Choroid plexus epithelial cell (primary cell): ENCODE data around the gene ARHGEF33.
A peak's percentile ranks its signal among the peaks of the same experiment; 100 is the strongest.

Source experiments
- DNase-seq: peaks from one replicate; pipeline ENCODE4 v3.0.0-alpha.2; 2010; ENCODE audit warnings: low read depth
- H3K4me3 ChIP-seq: 2 replicates; pipeline ENCODE4 v1.5.1; 2011; ENCODE audit warnings: low read depth, mild to moderate bottlenecking, control low read depth, low read length, moderate library complexity
- TF ChIP-seq, protein P1 (sequence below): conservative IDR thresholded peaks from 2 replicates; pipeline ENCODE4 v1.5.1; 2011; ENCODE audit warnings: low read depth, mild to moderate bottlenecking, control low read depth, inconsistent platforms, low read length, moderate library complexity

Gene ARHGEF33

DNA sequence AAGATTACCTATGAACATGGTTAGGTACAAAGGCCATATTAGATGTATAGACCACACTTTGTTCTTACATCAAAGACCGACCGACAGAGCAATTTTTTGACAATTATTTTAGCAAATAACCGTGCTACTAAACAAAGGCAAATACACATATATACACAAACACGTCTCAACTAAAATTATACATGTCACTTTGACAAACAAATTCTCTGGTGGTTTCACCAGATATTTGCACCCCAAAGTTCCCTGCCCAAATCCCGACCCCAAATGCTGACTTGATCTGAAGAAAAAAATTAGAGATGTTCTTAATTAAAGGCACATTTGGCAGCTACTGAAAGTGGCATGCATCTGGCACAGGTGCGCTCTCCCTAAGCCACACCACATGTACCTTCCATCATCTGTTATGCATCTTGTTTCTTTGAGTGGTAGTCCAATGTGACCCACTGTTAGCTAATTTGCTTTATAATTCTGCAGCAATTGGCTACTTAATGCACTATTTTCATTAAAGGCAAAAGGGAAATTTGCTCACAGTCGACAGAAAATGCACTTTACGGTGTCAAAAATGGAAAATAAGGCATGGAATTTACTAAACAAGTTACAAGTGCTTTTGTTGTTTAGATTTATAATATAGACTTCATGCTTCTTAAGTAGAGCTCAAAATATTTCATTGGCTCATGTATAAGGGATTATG lies 92.1 kb downstream of the ARHGEF33 start:
- DNase-seq = no peak
- no peak overlapping the region for H3K4me3 ChIP-seq
- TF ChIP-seq, protein P1, sequence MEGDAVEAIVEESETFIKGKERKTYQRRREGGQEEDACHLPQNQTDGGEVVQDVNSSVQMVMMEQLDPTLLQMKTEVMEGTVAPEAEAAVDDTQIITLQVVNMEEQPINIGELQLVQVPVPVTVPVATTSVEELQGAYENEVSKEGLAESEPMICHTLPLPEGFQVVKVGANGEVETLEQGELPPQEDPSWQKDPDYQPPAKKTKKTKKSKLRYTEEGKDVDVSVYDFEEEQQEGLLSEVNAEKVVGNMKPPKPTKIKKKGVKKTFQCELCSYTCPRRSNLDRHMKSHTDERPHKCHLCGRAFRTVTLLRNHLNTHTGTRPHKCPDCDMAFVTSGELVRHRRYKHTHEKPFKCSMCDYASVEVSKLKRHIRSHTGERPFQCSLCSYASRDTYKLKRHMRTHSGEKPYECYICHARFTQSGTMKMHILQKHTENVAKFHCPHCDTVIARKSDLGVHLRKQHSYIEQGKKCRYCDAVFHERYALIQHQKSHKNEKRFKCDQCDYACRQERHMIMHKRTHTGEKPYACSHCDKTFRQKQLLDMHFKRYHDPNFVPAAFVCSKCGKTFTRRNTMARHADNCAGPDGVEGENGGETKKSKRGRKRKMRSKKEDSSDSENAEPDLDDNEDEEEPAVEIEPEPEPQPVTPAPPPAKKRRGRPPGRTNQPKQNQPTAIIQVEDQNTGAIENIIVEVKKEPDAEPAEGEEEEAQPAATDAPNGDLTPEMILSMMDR = no peak

DNA sequence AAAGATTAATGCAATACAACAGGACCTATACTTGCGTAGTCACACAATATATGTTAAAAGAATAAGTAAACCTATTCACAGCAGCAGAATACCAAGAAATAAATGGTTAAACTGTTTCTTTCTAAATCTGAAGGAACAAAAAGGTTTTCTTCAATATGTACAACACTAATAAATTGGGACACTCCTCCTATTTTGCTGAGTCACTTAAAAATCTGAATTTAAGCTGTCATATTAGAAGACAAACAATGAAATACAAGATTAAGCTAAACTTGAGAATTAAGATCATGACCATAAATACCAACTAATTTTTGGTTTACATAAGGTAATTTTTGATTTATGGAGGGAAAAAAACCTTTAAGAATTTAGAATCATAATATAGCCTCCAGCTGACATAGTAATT lies 92.8 kb downstream of the ARHGEF33 start:
- DNase-seq = no peak
- H3K4me3 ChIP-seq = no peak overlapping the region
- TF ChIP-seq, protein P1 = no peak

DNA sequence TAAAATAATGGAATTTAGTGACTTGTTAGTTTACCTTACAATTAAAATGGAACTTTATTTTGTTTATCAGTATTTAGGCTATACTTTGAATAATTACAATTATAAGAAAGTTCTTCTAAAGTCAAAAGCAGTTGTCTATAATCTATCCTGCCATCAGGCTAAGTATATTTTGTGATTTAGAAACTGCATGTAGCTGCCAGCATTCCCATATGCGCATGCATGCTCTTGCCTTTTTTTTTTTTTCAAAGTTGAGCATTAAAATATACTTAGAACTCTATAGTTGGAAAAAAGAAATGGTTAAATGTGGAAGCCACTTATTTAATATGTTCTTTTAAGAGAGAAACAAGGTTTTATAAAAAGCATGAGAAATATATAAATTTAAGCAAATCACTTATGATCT lies 99.0 kb downstream of the ARHGEF33 start:
- TF ChIP-seq, protein P1 = no peak
- H3K4me3 ChIP-seq = no peak overlapping the region
- DNase-seq = no peak

DNA sequence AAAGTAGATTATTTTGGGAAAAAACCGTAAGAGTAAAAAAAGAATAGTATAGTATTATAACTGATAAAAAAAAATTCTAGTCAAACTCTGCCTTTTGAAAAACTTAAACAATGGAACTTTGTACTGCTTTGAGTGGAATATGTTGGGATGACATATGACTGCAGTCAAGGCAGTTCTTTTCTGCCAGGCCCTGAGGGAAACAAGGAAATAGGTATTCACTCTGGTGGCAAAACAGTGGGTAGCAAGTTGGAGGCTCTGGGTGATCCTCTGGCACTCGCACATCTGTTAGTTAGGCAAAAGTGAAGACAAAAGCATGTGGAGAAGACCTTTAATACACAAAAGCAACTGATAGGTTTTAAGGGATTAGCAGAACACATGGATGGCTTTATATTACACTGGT lies 102.2 kb downstream of the ARHGEF33 start:
- no peak overlapping the region for H3K4me3 ChIP-seq
- TF ChIP-seq, protein P1 = no peak
- DNase-seq = no peak

DNA sequence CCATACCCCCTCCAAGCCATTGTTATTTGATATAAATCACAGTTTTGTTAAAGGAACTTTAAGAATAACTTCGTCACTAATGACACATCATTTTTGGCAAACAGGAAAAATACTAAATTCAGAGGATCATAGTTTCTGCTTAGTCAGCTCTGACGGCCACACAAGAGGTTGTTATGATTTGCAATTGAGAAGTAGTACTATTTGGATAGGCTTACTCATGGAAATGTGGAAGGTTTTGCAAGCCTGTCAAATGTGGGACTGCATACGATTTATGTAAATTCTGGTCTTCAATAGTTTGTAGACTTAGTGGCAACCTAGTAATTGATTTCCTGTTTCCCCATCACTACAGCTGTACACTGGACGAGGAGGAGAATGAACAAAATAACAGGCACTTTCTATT lies 108.1 kb downstream of the ARHGEF33 start:
- H3K4me3 ChIP-seq = no peak overlapping the region
- TF ChIP-seq, protein P1 = no peak
- peak; percentile 96 for DNase-seq

DNA sequence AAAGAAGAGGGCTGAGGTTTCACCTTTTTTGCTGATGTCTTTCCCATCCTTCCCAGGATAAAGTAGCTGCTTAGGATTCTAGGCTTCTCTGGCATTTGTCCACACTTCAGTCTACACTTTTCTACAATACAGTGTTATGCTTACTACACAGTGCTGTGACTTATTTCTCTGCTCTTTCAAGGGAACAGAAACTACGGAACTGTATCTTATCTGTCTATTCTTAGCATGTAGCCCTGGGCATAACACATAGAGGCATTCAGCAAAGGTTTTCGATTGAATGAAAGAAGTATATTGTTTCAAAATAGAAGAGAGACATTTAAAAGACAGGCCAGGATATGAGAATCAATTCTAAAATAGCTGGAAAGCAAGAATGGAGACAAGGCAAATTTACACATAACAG lies 110.9 kb downstream of the ARHGEF33 start:
- no peak overlapping the region for H3K4me3 ChIP-seq
- TF ChIP-seq, protein P1 = no peak
- DNase-seq = no peak

DNA sequence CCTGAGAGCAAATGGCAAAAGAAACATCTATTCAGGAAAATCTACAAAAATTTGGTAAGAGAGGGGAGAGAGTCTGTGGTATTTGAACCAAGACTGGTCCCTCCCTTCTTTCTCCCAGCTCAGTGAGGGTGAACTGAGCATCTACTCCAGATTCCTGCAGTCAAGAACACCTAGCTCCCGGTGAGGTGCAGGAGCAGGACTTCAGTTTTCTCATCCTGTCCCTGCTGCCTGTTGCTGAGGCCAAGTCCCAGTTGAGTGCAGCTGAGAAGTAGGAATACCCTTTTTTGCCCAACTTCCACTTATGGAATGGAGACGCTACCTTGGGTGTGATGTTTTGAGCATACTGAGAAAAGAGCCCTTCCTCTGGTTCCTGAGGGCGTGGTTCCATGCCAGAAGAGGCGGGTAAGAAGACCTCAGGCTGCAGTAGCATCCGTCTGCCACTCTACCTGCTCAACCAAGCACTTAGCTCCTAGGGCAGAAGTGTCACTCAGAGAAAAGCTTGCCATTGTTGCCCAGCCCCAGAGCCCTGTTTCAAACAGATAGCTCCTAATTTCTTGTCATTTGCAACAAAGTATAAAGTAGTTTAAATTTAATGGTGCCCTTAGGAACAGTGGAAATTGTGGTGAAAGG lies 118.3 kb downstream of the ARHGEF33 start:
- no peak overlapping the region for H3K4me3 ChIP-seq
- TF ChIP-seq, protein P1 = no peak
- DNase-seq = no peak
